ENCODE measurements around the gene VPS13D.

The VPS13D gene

GRCh38 chr1:12245733-12246132 lies 15.9 kb downstream of the VPS13D start:
- Histone ChIP-seq H3K27ac (ENCODE audit: low read depth, low read length) (no peak overlapping the region), H3K9me3 (ENCODE audit: low read length) (no peaks in the 10 kb centered on the region), H3K27me3 (ENCODE audit: control insufficient read depth in 1 of 2, insufficient read depth in 2 of 2, low read length in 2 of 2) (no peaks in the 10 kb centered on the region), H3K4me1 (ENCODE audit: insufficient read depth, low read length) (no peaks in the 10 kb centered on the region), H3K9ac (ENCODE audit: low read length) (no peak overlapping the region), H3K4me3 (ENCODE audit: low read depth in 1 of 2, low read length in 2 of 2) (no peak overlapping the region), H3K36me3 (ENCODE audit: insufficient read depth, low read length) (peaks cover 77% of the 10 kb centered on the region)

DNA sequence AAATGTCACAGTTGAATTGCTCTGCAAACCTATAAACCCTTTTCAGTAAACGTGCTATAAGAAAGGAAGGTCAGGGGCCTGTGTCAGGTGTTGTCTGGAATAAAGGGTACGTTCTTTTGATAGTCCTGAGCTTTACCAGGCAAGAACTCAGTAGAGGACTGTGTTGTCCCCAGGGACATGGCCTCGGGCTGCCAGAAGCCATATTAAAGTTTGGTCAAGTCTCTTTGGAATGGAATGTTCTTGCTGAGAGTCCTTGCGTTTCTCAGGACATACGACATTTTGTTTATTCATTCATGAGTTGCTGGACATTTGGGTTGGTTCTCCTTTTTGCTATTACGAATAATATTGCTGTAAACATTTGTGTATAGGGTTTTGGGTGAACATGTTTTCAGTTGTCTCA lies 16.8 kb downstream of the VPS13D start:
- Histone ChIP-seq H3K27ac (ENCODE audit: low read depth, low read length) (no peak overlapping the region), H3K36me3 (ENCODE audit: insufficient read depth, low read length) (peaks cover 78% of the 10 kb centered on the region), H3K9me3 (ENCODE audit: low read length) (no peaks in the 10 kb centered on the region), H3K4me3 (ENCODE audit: low read depth in 1 of 2, low read length in 2 of 2) (no peak overlapping the region), H3K27me3 (ENCODE audit: control insufficient read depth in 1 of 2, insufficient read depth in 2 of 2, low read length in 2 of 2) (no peaks in the 10 kb centered on the region), H3K4me1 (ENCODE audit: insufficient read depth, low read length) (no peaks in the 10 kb centered on the region), H3K9ac (ENCODE audit: low read length) (no peak overlapping the region)

DNA sequence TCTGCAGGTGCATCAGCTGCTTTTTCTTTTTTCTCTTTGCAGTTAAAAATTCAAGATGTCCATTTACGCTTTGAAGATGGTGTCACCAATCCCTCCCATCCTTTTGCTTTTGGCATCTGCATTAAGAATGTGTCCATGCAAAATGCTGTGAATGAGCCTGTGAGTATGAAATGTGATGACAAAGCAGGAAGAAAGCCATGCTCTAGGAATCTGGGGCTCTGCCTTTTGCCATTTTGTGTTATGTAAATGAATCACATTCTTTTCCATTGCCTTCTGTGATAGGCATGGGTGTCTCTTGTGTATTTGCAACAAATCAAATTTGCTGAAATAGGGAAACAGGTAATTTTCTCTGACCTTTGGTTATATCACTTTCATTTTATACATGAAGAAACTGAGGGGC lies 19.4 kb downstream of the VPS13D start:
- no peak overlapping the region for H3K4me3 ChIP-seq (ENCODE audit: low read depth in 1 of 2, low read length in 2 of 2)
- no peaks in the 10 kb centered on the region for H3K9me3 ChIP-seq (ENCODE audit: low read length)
- H3K27ac ChIP-seq (ENCODE audit: low read depth, low read length): no peak overlapping the region
- H3K4me1 ChIP-seq (ENCODE audit: insufficient read depth, low read length): no peaks in the 10 kb centered on the region
- H3K9ac ChIP-seq (ENCODE audit: low read length): no peak overlapping the region
- peaks cover 80% of the 10 kb centered on the region for H3K36me3 ChIP-seq (ENCODE audit: insufficient read depth, low read length)
- H3K27me3 ChIP-seq (ENCODE audit: control insufficient read depth in 1 of 2, insufficient read depth in 2 of 2, low read length in 2 of 2): no peaks in the 10 kb centered on the region

DNA sequence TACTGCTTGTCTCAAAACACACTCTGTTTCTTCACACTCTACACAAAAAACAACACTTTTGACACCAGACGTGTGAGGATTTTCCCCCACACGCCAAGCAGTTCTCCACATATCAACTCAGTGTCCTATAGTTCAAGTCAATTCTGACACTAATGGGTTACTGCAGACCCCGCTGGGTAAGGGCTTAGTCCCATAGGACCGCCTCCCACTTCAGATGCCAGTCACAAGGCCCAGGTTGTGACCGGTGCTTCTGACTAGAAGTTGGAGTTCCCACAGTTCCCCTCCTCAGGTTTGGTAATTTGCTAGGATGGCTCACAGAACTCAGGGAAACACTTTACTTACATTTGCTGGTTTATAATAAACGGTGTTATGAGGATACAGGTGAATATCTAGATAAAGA lies 19.9 kb downstream of the VPS13D start:
- no peaks in the 10 kb centered on the region for H3K4me1 ChIP-seq (ENCODE audit: insufficient read depth, low read length)
- no peaks in the 10 kb centered on the region for H3K9me3 ChIP-seq (ENCODE audit: low read length)
- no peak overlapping the region for H3K4me3 ChIP-seq (ENCODE audit: low read depth in 1 of 2, low read length in 2 of 2)
- peaks cover 75% of the 10 kb centered on the region for H3K36me3 ChIP-seq (ENCODE audit: insufficient read depth, low read length)
- H3K27ac ChIP-seq (ENCODE audit: low read depth, low read length): no peak overlapping the region
- no peak overlapping the region for H3K9ac ChIP-seq (ENCODE audit: low read length)
- no peaks in the 10 kb centered on the region for H3K27me3 ChIP-seq (ENCODE audit: control insufficient read depth in 1 of 2, insufficient read depth in 2 of 2, low read length in 2 of 2)

DNA sequence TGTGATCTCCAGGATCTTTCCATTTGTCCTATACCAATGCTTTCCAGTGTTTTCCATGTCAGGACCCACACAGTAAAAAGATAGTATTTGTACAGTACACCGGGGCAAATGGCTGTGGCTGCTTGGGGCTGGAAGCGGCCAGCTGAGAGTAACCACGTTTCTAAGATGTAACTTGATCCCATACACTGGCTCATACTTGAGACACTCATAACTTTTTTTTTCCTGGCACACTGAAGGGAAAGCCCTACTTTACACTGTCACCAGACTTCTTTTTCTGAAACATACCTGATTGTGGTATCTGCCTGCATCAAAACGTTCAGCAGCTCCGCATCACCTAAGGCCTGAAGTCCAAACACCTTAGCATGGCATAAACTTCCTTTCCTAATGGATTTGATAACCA lies 21.6 kb downstream of the VPS13D start:
- Histone ChIP-seq H3K9ac (ENCODE audit: low read length) (no peak overlapping the region), H3K36me3 (ENCODE audit: insufficient read depth, low read length) (peaks cover 65% of the 10 kb centered on the region), H3K4me3 (ENCODE audit: low read depth in 1 of 2, low read length in 2 of 2) (no peak overlapping the region), H3K4me1 (ENCODE audit: insufficient read depth, low read length) (no peaks in the 10 kb centered on the region), H3K27ac (ENCODE audit: low read depth, low read length) (no peak overlapping the region), H3K9me3 (ENCODE audit: low read length) (no peaks in the 10 kb centered on the region), H3K27me3 (ENCODE audit: control insufficient read depth in 1 of 2, insufficient read depth in 2 of 2, low read length in 2 of 2) (no peaks in the 10 kb centered on the region)

GRCh38 chr1:12255913-12256312 lies 26.1 kb downstream of the VPS13D start:
- H3K4me3 ChIP-seq (ENCODE audit: low read depth in 1 of 2, low read length in 2 of 2): no peak overlapping the region
- H3K27me3 ChIP-seq (ENCODE audit: control insufficient read depth in 1 of 2, insufficient read depth in 2 of 2, low read length in 2 of 2): no peaks in the 10 kb centered on the region
- no peaks in the 10 kb centered on the region for H3K4me1 ChIP-seq (ENCODE audit: insufficient read depth, low read length)
- H3K27ac ChIP-seq (ENCODE audit: low read depth, low read length): no peak overlapping the region
- H3K36me3 ChIP-seq (ENCODE audit: insufficient read depth, low read length): peaks cover 73% of the 10 kb centered on the region
- no peaks in the 10 kb centered on the region for H3K9me3 ChIP-seq (ENCODE audit: low read length)
- no peak overlapping the region for H3K9ac ChIP-seq (ENCODE audit: low read length)

DNA sequence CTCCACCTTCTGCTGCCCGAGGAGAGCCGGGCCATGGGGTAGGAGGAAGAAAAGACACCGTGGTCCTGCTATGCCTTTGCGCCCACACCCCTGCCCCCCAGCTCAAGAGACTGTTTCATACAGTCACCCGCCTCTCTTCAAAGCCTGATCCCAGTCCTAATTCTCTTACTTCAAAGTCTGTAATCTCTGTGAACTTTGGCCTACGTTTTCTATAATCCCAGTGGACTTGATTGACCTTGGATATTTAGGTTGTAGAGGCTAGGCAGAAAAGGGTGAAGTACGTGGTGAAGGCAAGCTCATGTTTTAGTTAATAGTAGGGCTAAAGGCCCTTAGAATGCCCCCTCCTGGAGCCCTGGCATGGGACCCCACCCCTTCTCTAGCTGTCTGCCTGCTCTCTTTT lies 28.4 kb downstream of the VPS13D start:
- no peak overlapping the region for H3K27ac ChIP-seq (ENCODE audit: low read depth, low read length)
- no peaks in the 10 kb centered on the region for H3K27me3 ChIP-seq (ENCODE audit: control insufficient read depth in 1 of 2, insufficient read depth in 2 of 2, low read length in 2 of 2)
- H3K9ac ChIP-seq (ENCODE audit: low read length): no peak overlapping the region
- no peaks in the 10 kb centered on the region for H3K4me1 ChIP-seq (ENCODE audit: insufficient read depth, low read length)
- peaks cover 80% of the 10 kb centered on the region for H3K36me3 ChIP-seq (ENCODE audit: insufficient read depth, low read length)
- H3K9me3 ChIP-seq (ENCODE audit: low read length): no peaks in the 10 kb centered on the region
- H3K4me3 ChIP-seq (ENCODE audit: low read depth in 1 of 2, low read length in 2 of 2): no peak overlapping the region

DNA sequence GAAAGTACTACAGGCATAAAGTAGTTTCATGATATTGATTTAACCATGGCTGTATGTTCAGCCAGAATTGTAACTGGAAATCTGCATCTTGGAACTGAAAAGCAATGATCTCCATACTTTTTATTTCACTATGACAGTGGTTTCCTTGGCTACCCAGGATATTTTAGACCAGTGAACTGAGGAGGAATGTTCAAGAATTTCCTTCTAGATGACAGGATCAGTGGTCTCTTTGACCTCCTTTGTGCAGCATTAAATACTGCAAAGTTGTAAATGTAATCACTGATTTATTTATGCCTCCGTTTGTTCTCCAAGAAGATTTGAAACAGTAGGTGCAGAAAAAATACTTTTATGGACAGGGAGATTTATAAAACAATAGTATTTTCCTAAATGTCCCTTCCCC lies 39.5 kb downstream of the VPS13D start:
- H3K9ac ChIP-seq (ENCODE audit: low read length): no peak overlapping the region
- no peak overlapping the region for H3K27ac ChIP-seq (ENCODE audit: low read depth, low read length)
- H3K9me3 ChIP-seq (ENCODE audit: low read length): no peaks in the 10 kb centered on the region
- H3K36me3 ChIP-seq (ENCODE audit: insufficient read depth, low read length): peaks cover 49% of the 10 kb centered on the region
- H3K4me3 ChIP-seq (ENCODE audit: low read depth in 1 of 2, low read length in 2 of 2): no peak overlapping the region
- H3K4me1 ChIP-seq (ENCODE audit: insufficient read depth, low read length): no peaks in the 10 kb centered on the region
- H3K27me3 ChIP-seq (ENCODE audit: control insufficient read depth in 1 of 2, insufficient read depth in 2 of 2, low read length in 2 of 2): no peaks in the 10 kb centered on the region

DNA sequence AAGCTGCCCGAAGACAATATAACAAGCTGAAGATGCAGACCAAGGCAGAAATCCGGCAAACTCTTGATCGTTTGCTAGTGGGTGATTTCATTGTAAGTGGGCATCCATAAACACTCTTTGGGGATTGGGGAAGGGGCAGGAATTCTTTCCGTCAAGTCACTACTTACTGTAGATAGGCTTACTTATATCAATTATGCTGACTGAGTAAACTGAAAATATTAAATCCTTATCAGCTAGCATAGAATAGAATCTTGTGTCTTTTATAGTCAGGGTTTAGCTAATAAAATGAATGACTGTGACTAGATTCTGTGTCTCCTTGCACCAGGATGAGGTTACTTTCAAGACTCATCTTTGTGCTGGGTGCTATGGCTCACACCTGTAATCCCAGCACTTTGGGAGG lies 41.2 kb downstream of the VPS13D start:
- Histone ChIP-seq H3K4me3 (ENCODE audit: low read depth in 1 of 2, low read length in 2 of 2) (no peak overlapping the region), H3K4me1 (ENCODE audit: insufficient read depth, low read length) (no peaks in the 10 kb centered on the region), H3K9ac (ENCODE audit: low read length) (no peak overlapping the region), H3K27ac (ENCODE audit: low read depth, low read length) (no peak overlapping the region), H3K36me3 (ENCODE audit: insufficient read depth, low read length) (peaks cover 48% of the 10 kb centered on the region), H3K9me3 (ENCODE audit: low read length) (no peaks in the 10 kb centered on the region), H3K27me3 (ENCODE audit: control insufficient read depth in 1 of 2, insufficient read depth in 2 of 2, low read length in 2 of 2) (no peaks in the 10 kb centered on the region)

GRCh38 chr1:12272770-12273169 lies 42.9 kb downstream of the VPS13D start:
- Histone ChIP-seq H3K9ac (ENCODE audit: low read length) (no peak overlapping the region), H3K36me3 (ENCODE audit: insufficient read depth, low read length) (peaks cover 59% of the 10 kb centered on the region), H3K4me3 (ENCODE audit: low read depth in 1 of 2, low read length in 2 of 2) (no peak overlapping the region), H3K27ac (ENCODE audit: low read depth, low read length) (no peak overlapping the region), H3K9me3 (ENCODE audit: low read length) (no peaks in the 10 kb centered on the region), H3K4me1 (ENCODE audit: insufficient read depth, low read length) (no peaks in the 10 kb centered on the region), H3K27me3 (ENCODE audit: control insufficient read depth in 1 of 2, insufficient read depth in 2 of 2, low read length in 2 of 2) (no peaks in the 10 kb centered on the region)

DNA sequence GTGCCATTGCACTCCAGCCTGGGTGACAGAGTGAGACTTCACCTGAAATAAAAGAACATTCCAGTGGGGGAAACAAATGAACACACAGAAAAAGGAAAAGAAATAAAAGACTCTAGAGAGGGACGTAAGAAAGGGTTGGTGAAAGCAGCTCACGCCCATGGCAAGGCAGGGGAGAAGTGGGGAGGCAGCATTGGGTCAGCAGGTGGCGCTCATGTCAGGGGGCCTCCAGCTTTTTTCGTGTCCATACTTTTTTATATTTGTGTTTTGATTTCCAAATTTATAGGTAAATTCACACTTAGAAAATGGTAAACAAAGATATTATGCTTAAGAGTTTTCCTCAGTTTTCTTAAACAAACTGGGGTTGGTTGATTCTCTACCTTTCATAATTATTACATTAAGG lies 45.5 kb downstream of the VPS13D start:
- Histone ChIP-seq H3K27ac (ENCODE audit: low read depth, low read length) (no peak overlapping the region), H3K4me1 (ENCODE audit: insufficient read depth, low read length) (no peaks in the 10 kb centered on the region), H3K9me3 (ENCODE audit: low read length) (no peaks in the 10 kb centered on the region), H3K4me3 (ENCODE audit: low read depth in 1 of 2, low read length in 2 of 2) (no peak overlapping the region), H3K27me3 (ENCODE audit: control insufficient read depth in 1 of 2, insufficient read depth in 2 of 2, low read length in 2 of 2) (no peaks in the 10 kb centered on the region), H3K36me3 (ENCODE audit: insufficient read depth, low read length) (peaks cover 45% of the 10 kb centered on the region), H3K9ac (ENCODE audit: low read length) (no peak overlapping the region)

DNA sequence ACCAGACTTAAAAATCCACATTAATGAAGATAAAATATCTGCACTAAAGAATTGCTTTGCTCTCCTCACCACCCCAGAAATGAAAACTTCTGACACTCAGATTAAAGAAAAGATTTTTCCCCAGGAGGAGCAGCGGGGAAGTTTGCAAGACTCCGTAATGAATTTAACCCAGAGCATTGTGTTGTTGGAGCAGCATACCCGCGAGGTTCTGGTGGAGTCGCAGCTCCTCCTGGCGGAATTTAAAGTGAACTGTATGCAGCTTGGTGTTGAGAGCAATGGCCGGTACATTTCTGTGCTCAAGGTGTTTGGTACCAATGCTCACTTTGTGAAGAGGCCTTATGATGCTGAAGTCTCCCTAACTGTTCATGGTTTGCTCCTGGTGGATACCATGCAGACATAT lies 46.4 kb downstream of the VPS13D start:
- Histone ChIP-seq H3K27me3 (ENCODE audit: control insufficient read depth in 1 of 2, insufficient read depth in 2 of 2, low read length in 2 of 2) (no peaks in the 10 kb centered on the region), H3K4me1 (ENCODE audit: insufficient read depth, low read length) (no peaks in the 10 kb centered on the region), H3K4me3 (ENCODE audit: low read depth in 1 of 2, low read length in 2 of 2) (no peak overlapping the region), H3K9ac (ENCODE audit: low read length) (no peak overlapping the region), H3K9me3 (ENCODE audit: low read length) (no peaks in the 10 kb centered on the region), H3K36me3 (ENCODE audit: insufficient read depth, low read length) (peaks cover 37% of the 10 kb centered on the region), H3K27ac (ENCODE audit: low read depth, low read length) (no peak overlapping the region)
